ENCODE measurements around the gene CSTPP1. TPM values are rescaled to one million over a fixed set of nuclear protein-coding genes. Genes with fewer than 3 reads are reported as not detected.

Gene CSTPP1
- total RNA-seq, 1 donor from 2014 or later: 18.0 TPM

DNA sequence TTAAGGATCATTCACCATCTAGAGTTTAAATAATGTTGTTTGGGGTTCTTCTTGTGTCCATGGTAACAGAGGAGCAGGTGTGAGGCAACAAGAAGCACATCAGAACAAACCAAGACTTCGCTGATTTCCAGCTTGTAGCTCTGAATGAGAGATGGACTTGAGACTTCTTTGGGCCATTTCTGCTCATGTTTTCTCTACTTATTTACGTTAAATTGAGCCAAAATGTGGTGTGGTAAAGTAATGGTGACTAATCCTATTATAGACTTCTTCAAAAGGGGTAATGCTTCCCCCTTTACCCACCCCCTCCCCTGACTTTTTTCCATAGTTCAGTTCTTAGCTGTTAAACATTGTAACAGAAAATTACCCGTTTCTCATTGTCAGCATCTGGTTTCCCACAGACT, 65.2 kb downstream of the CSTPP1 start:
- no peaks in the 10 kb centered on the region for H3K9me3 Mint-ChIP-seq
- H3K27ac Mint-ChIP-seq: no peak overlapping the region
- H3K27me3 Mint-ChIP-seq: no peaks in the 10 kb centered on the region
- H3K4me1 Mint-ChIP-seq: peaks cover 21% of the 10 kb centered on the region
- no peak for DNase-seq
- H3K4me3 Mint-ChIP-seq: no peak overlapping the region
- H3K36me3 Mint-ChIP-seq (ENCODE audit: low read depth): peaks cover 7% of the 10 kb centered on the region
- intact Hi-C loops (cut with micrococcal nuclease): no loop called here

DNA sequence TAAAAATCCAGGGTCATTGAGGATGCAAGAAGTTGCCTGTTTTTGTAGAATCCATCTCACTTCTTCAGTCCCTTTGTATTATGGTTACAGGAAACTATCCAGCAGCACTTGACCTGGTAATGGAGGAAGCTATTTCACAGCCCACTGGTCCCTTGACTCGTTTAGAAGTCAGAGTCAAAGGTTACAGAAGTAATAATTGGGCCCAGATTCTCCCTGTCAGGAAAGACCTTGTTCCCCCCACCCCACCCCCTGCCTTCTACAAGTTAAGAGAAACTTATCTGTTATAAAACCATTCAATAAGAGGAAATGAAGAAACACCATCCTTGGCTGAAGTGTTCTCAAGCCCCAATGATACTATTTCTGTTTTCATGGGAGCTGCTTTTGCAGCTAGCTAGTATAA, 65.8 kb downstream of the CSTPP1 start:
- Mint-ChIP-seq H3K36me3 (ENCODE audit: low read depth) (peaks cover 7% of the 10 kb centered on the region), H3K4me1 (peaks cover 21% of the 10 kb centered on the region), H3K27me3 (no peaks in the 10 kb centered on the region), H3K4me3 (no peak overlapping the region), H3K27ac (no peak overlapping the region), H3K9me3 (no peaks in the 10 kb centered on the region)
- intact Hi-C loops (cut with micrococcal nuclease): no loop called here
- DNase-seq: no peak

DNA sequence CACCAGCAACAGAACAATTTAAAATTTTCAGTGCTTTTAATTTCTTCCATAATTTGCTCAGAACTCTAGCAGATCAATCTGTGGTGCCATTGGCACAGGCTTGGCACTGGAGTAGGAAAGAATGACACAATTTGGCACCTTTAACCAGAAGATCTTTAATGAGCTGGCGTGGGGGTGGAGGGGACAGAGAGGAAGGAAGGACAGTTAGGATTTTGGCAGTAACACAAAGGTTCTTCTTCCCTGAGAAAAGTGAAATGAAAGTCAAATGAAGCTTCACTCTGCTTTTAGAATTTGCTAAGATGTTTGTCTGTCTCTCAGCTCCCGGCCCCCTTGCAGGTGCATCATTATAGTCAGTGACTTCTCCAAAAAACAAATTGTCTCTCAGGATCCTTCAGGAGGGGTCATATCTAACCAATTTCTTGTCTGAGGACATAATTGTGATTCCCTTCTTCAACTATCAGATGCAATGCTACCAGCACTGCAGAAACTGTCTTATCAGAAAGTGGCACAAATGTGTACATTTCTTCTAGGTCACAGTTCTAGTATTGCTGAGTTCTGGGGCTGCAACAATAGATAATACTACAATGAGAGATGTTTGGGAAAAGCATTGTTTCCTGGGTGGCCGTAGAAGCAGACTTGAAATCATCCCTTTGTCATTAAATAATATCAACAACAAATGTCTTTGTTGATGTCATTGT, 66.8 kb downstream of the CSTPP1 start:
- DNase-seq: no peak
- Mint-ChIP-seq H3K4me1 (peaks cover 21% of the 10 kb centered on the region), H3K36me3 (ENCODE audit: low read depth) (peaks cover 3% of the 10 kb centered on the region), H3K27ac (no peak overlapping the region), H3K9me3 (no peaks in the 10 kb centered on the region), H3K4me3 (no peak overlapping the region), H3K27me3 (no peaks in the 10 kb centered on the region)
- intact Hi-C loops (cut with micrococcal nuclease): no loop called here

DNA sequence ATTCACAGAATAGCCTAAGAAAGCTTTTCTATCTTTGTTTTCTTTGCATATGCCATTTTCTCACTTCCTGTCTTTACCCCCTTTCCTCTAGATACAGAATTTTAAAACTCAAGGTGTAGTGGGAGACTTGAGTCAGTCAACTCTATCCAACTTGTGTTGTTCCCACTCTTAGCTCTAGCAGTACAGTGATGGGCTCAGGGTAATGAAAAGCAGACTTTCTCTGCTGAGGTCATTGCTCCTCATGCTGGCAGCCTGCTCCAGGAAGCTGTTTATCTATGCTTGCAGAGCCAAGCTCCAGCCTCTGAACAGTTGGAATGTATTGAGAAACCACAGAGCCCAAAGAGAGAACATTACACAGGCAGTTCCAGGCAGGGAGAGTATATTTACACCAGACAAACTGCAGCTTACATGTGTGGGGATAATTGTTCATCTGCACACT, 68.1 kb downstream of the CSTPP1 start:
- H3K4me3 Mint-ChIP-seq: no peak overlapping the region
- H3K27me3 Mint-ChIP-seq: no peaks in the 10 kb centered on the region
- H3K36me3 Mint-ChIP-seq (ENCODE audit: low read depth): peaks cover 2% of the 10 kb centered on the region
- peaks cover 21% of the 10 kb centered on the region for H3K4me1 Mint-ChIP-seq
- intact Hi-C loops (cut with micrococcal nuclease): no loop called here
- H3K27ac Mint-ChIP-seq: peak overlapping the region; percentile 5
- H3K9me3 Mint-ChIP-seq: no peaks in the 10 kb centered on the region
- DNase-seq: no peak

DNA sequence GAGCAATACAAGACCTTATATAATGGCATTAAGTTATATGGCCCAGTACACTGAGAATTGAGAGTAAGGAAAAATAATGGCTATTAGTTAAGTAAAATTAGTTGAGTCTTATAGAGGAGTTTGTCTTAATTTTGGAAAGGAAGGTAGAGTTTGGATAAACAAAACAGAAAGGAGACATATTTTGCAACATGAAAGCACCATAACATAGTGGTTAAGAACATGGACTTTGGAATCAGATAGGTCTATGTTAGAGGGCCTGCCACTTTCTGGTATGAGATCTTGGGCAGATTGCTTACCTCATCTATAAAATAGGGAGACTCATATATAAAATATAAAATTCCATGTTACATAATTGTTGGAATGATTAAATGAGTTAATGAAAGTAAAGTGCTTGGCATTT, 68.9 kb downstream of the CSTPP1 start:
- intact Hi-C loops (cut with micrococcal nuclease): no loop called here
- DNase-seq: no peak
- no peaks in the 10 kb centered on the region for H3K27me3 Mint-ChIP-seq
- H3K4me1 Mint-ChIP-seq: peaks cover 21% of the 10 kb centered on the region
- no peaks in the 10 kb centered on the region for H3K9me3 Mint-ChIP-seq
- no peak overlapping the region for H3K4me3 Mint-ChIP-seq
- peaks cover 2% of the 10 kb centered on the region for H3K36me3 Mint-ChIP-seq (ENCODE audit: low read depth)
- no peak overlapping the region for H3K27ac Mint-ChIP-seq

DNA sequence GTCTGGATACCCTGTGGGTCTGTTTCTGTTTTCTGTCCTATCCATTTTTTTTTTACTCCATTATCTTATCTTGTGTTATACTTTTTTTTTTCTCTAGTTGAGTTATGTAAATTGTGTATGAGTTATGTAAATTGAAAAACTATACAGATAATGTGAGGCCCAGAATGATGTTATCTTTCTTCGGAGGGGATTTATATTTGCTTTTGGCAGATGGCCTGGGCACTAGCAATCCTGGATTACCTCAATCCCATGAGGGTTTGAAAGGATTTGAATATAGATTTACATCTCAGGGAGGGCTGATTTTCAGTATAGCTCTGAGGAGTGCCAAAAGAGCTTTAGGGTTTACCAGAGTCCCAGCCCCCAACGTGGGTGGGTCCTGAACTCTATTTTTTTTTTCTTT, 71.0 kb downstream of the CSTPP1 start:
- Mint-ChIP-seq H3K9me3 (no peaks in the 10 kb centered on the region), H3K4me1 (peaks cover 18% of the 10 kb centered on the region), H3K27me3 (no peaks in the 10 kb centered on the region), H3K36me3 (ENCODE audit: low read depth) (peaks cover 2% of the 10 kb centered on the region), H3K4me3 (no peak overlapping the region), H3K27ac (no peak overlapping the region)
- DNase-seq: no peak
- intact Hi-C loops (cut with micrococcal nuclease): no loop called here

DNA sequence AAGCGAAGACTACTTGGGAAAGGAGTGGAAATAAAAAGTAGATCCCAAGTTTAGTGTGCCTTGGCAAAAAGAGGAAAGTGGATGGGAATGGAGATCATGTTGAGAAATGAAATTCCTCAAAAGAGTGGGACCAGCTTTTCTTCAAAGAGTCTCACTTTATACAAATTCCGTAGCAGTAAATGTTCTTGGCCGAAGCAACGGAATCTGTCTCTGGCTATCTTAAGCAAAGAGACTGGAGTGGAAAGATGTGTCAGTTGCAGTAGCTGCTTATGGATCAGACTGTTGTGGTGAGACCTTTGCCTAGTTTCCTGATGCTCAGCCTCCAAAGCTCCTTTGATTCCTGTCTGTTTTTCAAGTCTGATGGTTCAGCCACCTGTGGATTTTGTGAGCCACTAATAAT, 73.6 kb downstream of the CSTPP1 start:
- Mint-ChIP-seq H3K27me3 (no peaks in the 10 kb centered on the region), H3K36me3 (ENCODE audit: low read depth) (no peaks in the 10 kb centered on the region), H3K4me3 (no peak overlapping the region), H3K27ac (no peak overlapping the region), H3K4me1 (peaks cover 3% of the 10 kb centered on the region), H3K9me3 (no peaks in the 10 kb centered on the region)
- intact Hi-C loops (cut with micrococcal nuclease): no loop called here
- no peak for DNase-seq

DNA sequence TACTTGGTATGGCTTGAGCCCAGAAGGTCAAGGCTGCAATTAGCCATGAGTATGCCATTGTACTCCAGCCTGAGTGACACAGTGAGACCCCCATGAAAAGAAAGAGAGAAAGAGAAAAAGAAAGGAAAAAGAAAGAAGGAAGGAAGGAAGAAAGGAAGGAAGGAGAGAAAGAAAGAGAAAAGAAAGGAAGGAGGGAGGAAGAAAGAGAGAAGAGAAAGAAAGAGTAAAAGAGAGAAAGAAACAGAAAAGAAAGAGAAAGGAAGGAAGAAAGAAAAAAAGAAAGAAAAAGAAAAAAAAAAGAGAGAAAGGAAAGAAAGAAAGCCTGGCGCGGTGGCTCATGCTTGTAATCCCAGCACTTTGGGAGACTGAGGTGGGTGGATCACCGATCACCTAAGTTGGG, 77.5 kb downstream of the CSTPP1 start:
- no peaks in the 10 kb centered on the region for H3K9me3 Mint-ChIP-seq
- intact Hi-C loops (cut with micrococcal nuclease): no loop called here
- H3K36me3 Mint-ChIP-seq (ENCODE audit: low read depth): no peaks in the 10 kb centered on the region
- no peak for DNase-seq
- H3K4me3 Mint-ChIP-seq: no peak overlapping the region
- H3K4me1 Mint-ChIP-seq: peaks cover 2% of the 10 kb centered on the region
- H3K27ac Mint-ChIP-seq: no peak overlapping the region
- H3K27me3 Mint-ChIP-seq: no peaks in the 10 kb centered on the region

DNA sequence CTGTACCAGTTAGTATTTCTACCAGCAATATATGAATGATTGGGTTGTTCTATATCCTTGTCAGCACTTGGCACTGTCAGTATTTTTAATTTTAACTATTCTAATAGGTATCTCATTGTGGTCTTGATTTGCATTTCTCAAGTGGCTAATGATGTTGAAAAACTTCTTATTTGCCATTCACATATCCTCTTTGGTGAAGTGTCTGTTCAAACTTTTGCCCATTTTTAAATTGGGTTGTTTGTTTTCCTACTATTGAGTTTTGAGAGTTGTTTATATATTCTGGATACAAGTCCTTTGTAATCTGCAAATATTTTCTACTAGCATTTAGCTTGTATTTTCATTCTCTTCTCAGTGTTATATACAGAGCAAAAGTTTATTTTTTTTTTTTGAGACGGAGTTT, 82.1 kb downstream of the CSTPP1 start:
- Mint-ChIP-seq H3K4me3 (no peak overlapping the region), H3K36me3 (ENCODE audit: low read depth) (peaks cover 2% of the 10 kb centered on the region), H3K27ac (no peak overlapping the region), H3K27me3 (peaks cover 3% of the 10 kb centered on the region), H3K4me1 (peaks cover 2% of the 10 kb centered on the region), H3K9me3 (no peaks in the 10 kb centered on the region)
- intact Hi-C loops (cut with micrococcal nuclease): no loop called here
- no peak for DNase-seq

DNA sequence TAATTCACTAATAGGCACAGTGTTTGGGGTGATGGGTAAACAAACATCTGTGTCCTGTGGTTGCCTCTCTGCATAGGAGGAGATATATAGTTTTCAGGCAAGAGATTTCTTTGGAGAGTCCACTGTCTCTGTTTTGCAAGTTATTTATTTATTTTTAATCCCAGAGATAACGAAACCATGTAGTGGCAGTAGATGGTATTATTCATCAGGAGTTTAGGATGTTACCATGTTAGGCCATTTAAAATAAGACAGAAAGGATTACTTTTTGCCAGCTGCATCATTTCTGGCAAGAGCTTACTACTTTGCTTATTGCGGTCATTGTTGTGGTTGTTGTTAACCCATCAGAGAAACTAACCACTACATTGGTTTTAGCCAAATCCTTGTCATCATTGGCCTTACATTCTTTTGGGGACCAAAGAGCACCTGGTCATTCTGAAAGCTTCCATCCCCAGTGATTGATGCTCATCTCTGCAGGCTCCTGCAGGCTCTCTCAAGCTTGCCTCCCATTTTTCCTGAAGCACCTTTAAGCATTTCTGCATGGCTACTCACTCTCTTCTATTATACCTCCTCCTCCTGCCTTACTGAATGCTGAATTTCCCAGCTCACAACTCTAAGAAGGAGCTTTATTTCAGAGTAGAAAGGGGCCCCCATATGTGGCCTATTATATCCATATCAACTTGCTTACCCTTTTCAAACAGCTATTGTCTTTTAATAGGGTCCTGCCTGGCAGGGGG, 84.4 kb downstream of the CSTPP1 start:
- no peak overlapping the region for H3K27ac Mint-ChIP-seq
- peaks cover 2% of the 10 kb centered on the region for H3K4me1 Mint-ChIP-seq
- H3K27me3 Mint-ChIP-seq: peaks cover 3% of the 10 kb centered on the region
- no peak overlapping the region for H3K4me3 Mint-ChIP-seq
- H3K9me3 Mint-ChIP-seq: no peaks in the 10 kb centered on the region
- H3K36me3 Mint-ChIP-seq (ENCODE audit: low read depth): peaks cover 2% of the 10 kb centered on the region
- intact Hi-C loops (cut with micrococcal nuclease): loop anchor here (10.0 kb wide), 1 partner anchor 106 kb away; the partner anchor contains the start of gene LRP4
- no peak for DNase-seq

DNA sequence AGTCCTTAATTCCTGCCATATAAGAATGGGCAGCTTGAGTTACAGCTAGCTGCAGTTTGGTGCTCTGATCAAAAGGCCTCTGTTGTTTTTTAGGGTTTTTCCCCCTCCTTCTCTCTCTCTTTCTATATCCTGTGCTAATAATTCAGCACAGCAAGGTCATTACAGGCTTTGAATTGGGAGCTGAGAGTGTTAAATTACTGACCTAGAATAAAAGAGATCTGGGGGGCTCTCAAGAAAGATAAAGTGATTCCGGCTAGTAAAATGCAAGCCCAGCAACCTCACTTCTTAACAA, 84.9 kb downstream of the CSTPP1 start:
- Mint-ChIP-seq H3K4me1 (peaks cover 2% of the 10 kb centered on the region), H3K27me3 (peaks cover 3% of the 10 kb centered on the region)
- intact Hi-C loops (cut with micrococcal nuclease): loop anchor here (10.0 kb wide), 1 partner anchor 107 kb away; the partner anchor contains the start of gene LRP4

DNA sequence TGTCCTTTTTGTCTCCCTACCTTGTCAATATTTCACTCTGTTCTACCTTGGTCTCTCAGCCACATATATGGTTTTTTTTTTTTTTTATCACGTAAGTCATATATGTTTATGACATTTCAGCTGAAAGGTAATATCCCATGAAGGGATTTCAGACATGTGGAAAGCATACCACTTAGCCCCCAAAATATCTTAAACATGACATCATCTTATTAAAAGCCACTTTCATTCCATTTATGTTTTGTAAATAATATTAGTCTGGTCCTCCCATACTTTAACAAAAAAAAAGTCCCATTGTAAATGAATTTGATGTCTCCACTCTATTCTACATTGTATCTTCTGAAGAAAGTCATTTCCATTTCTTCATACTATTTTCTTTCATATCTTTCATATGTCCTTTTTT, 85.4 kb downstream of the CSTPP1 start:
- H3K9me3 Mint-ChIP-seq: no peaks in the 10 kb centered on the region
- DNase-seq: no peak

More for the DNA sequence above, 84.9 kb downstream of the CSTPP1 start:
- Mint-ChIP-seq H3K27ac (no peak overlapping the region), H3K9me3 (no peaks in the 10 kb centered on the region), H3K36me3 (ENCODE audit: low read depth) (peaks cover 2% of the 10 kb centered on the region), H3K4me3 (no peak overlapping the region)
- no peak for DNase-seq

DNA sequence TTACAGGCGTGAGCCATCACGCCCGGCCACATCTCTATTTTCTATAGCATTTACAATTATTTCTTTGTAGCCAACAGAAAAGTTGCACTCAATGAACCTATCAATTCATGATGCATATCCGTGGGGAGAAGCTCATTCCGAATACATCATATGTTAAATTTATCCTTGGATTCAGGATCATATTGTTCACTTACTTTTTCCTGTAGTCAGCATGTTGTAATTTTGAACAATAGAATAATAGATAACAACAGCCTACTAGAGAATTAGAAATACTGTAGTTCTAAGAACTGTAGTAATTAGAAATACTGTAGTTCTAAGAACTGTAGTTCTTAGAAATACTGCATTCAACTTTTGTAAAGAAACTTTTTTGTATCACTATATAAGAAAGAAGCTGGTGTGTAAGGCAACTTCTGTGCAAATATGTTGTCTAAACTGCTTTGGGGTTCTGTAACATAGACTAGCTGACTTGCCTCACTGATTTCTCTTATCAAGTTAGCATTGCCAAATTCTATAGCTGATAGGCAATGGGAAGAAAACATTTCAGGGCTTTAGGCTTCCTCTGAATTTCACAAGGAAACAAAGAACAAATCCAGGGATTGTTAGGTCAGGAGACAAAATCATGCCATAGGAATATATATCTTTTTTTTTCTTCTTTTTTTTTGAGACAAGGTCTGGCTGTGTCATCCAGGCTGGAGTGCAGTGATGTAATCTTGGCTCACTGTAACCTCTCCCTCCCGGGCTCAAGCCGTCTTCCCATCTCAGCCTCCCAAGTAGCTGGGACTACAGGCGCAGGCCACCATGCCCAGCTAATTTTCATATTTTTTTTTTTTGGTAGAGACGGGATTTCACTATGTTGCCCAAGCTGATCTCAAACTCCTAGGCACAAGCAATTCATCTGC, 91.9 kb downstream of the CSTPP1 start:
- no peak overlapping the region for H3K27ac Mint-ChIP-seq
- H3K4me3 Mint-ChIP-seq: no peak overlapping the region
- peaks cover 1% of the 10 kb centered on the region for H3K36me3 Mint-ChIP-seq (ENCODE audit: low read depth)
- peaks cover 2% of the 10 kb centered on the region for H3K27me3 Mint-ChIP-seq
- no peak for DNase-seq
- no peaks in the 10 kb centered on the region for H3K4me1 Mint-ChIP-seq
- intact Hi-C loops (cut with micrococcal nuclease): loop anchor here (10.0 kb wide), 1 partner anchor 114 kb away; the partner anchor contains the start of gene LRP4
- H3K9me3 Mint-ChIP-seq: no peaks in the 10 kb centered on the region

More for the DNA sequence above, 85.4 kb downstream of the CSTPP1 start:
- Mint-ChIP-seq H3K4me3 (no peak overlapping the region), H3K27ac (no peak overlapping the region), H3K27me3 (peaks cover 3% of the 10 kb centered on the region), H3K4me1 (peaks cover 2% of the 10 kb centered on the region), H3K36me3 (ENCODE audit: low read depth) (peaks cover 2% of the 10 kb centered on the region)
- intact Hi-C loops (cut with micrococcal nuclease): loop anchor here (10.0 kb wide), 1 partner anchor 107 kb away; the partner anchor contains the start of gene LRP4

DNA sequence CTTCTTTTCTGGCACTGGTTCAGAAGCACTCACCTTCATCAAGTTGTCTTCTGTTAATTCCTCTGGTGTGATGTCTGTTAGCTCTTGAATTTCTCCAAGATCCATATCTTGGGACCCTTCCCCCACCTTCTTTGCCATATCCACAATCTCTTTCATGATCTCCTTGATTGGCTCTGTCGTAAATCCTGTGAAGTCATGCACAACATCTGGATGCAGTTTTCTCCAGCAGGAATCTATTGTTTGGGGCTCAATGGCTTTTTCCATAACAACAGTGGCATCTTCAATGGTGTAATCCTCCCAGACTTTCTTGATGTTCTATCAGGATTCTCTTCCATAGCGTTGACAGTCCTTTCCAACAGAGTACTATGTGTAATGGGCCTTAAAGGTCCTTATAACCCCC, 96.9 kb downstream of the CSTPP1 start:
- H3K27me3 Mint-ChIP-seq: no peaks in the 10 kb centered on the region
- H3K36me3 Mint-ChIP-seq (ENCODE audit: low read depth): no peaks in the 10 kb centered on the region
- no peak overlapping the region for H3K4me3 Mint-ChIP-seq
- no peaks in the 10 kb centered on the region for H3K4me1 Mint-ChIP-seq
- no peak for DNase-seq
- no peaks in the 10 kb centered on the region for H3K9me3 Mint-ChIP-seq
- no peak overlapping the region for H3K27ac Mint-ChIP-seq
- intact Hi-C loops (cut with micrococcal nuclease): no loop called here

Measured in activated CD4-positive, alpha-beta T cell treated with anti-CD3 and anti-CD28 coated beads, Interleukin-2, amount 10 ng/mL, durations not matched to agents 24 days and 14 days (primary cell).